Thoracic aorta (tissue), 2 donors: ENCODE data around the gene PTK7. TPM values are rescaled to one million over a fixed set of nuclear protein-coding genes. Genes with fewer than 3 reads are reported as not detected.
"Not testable (repeated sequence)": the region's sequence is repeated elsewhere in the genome, so short reads cannot be mapped to it uniquely, and the experiment has no call there.

Experiments used
- ATAC-seq: fragments of 150-250 bp; one replicate; pipeline ENCODE4 v1.8.0; 2017; ENCODE audit warnings: low read depth; ENCODE audit not compliant: insufficient number of reproducible peaks, low FRiP score
- DNase-seq: peaks from one replicate; pipeline ENCODE4 v3.0.0-alpha.2; 2020; ENCODE audit warnings: low spot score
- H3K27ac ChIP-seq, 2 donors: fragments of 200-600 bp; sonication (generic); 1 replicate in 1 of 2; 2 replicates in 1 of 2; pipeline ENCODE4 v1.5.1; 2016; ENCODE audit warnings: mild to moderate bottlenecking in 2 of 2, moderate library complexity in 2 of 2
- H3K27me3 ChIP-seq: fragments of 200-600 bp; sonication (generic); replicated peaks from 2 replicates; pipeline ENCODE4 v1.6.0; 2016; ENCODE audit warnings: mild to moderate bottlenecking; ENCODE audit not compliant: insufficient read depth
- H3K36me3 ChIP-seq: fragments of 200-600 bp; sonication (generic); one replicate; pipeline ENCODE4 v1.5.1; 2016
- H3K4me1 ChIP-seq, 2 donors: fragments of 200-600 bp; sonication (generic); 1 replicate in 1 of 2; 2 replicates in 1 of 2; pipeline versions ENCODE4 v1.5.1 to v1.6.0; 2016; ENCODE audit warnings: low read depth in 2 of 2, mild to moderate bottlenecking in 1 of 2; ENCODE audit not compliant: control insufficient read depth in 1 of 2
- H3K4me3 ChIP-seq: fragments of 200-600 bp; sonication (generic); 2 replicates; pipeline ENCODE4 v1.5.1; 2016; ENCODE audit warnings: mild to moderate bottlenecking
- H3K9me3 ChIP-seq: fragments of 200-600 bp; sonication (generic); 2 replicates; pipeline ENCODE4 v1.5.1; 2016
- total RNA-seq, 2 donors: library from RNA; depleted of rRNA; stranded (reverse); fragments of >200 nt; gene quantifications; one replicate each; pipeline versions ENCODE4 v1.1.0 to v1.2.3, GENCODE V29; 2016
- TF ChIP-seq, protein P1 (sequence below): fragments of 200-600 bp; sonication (generic); IDR thresholded peaks from one replicate; pipeline ENCODE4 v1.5.1; 2019; ENCODE audit warnings: antibody characterized with exemption

PTK7 gene
- total RNA-seq, 2 donors from 2014 or later, result 4.5 to 6.8 TPM

GRCh38 chr6:43130429-43130828, 54.3 kb downstream of the PTK7 start:
- H3K4me1 ChIP-seq, result peaks cover 7 to 12% of the 10 kb centered on the region in 2 donors
- ATAC-seq (no peak), DNase-seq (no peak)
- TF ChIP-seq, protein P1, sequence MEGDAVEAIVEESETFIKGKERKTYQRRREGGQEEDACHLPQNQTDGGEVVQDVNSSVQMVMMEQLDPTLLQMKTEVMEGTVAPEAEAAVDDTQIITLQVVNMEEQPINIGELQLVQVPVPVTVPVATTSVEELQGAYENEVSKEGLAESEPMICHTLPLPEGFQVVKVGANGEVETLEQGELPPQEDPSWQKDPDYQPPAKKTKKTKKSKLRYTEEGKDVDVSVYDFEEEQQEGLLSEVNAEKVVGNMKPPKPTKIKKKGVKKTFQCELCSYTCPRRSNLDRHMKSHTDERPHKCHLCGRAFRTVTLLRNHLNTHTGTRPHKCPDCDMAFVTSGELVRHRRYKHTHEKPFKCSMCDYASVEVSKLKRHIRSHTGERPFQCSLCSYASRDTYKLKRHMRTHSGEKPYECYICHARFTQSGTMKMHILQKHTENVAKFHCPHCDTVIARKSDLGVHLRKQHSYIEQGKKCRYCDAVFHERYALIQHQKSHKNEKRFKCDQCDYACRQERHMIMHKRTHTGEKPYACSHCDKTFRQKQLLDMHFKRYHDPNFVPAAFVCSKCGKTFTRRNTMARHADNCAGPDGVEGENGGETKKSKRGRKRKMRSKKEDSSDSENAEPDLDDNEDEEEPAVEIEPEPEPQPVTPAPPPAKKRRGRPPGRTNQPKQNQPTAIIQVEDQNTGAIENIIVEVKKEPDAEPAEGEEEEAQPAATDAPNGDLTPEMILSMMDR, result no peak
- H3K27ac ChIP-seq, result no peak overlapping the region
- H3K27me3 ChIP-seq, result no peaks in the 10 kb centered on the region
- no peak overlapping the region for H3K4me3 ChIP-seq
- H3K9me3 ChIP-seq, result no peaks in the 10 kb centered on the region
- H3K36me3 ChIP-seq, result no peaks in the 10 kb centered on the region

GRCh38 chr6:43131379-43131778, 55.3 kb downstream of the PTK7 start:
- not testable (repeated sequence) for H3K4me3 ChIP-seq, DNase-seq, H3K27me3 ChIP-seq, ATAC-seq, H3K9me3 ChIP-seq, H3K36me3 ChIP-seq, H3K27ac ChIP-seq
- peaks cover 7 to 12% of the 10 kb centered on the region in 2 donors for H3K4me1 ChIP-seq

- H3K27ac ChIP-seq, result no peak overlapping the region
- no peak for ATAC-seq
- H3K36me3 ChIP-seq, result no peaks in the 10 kb centered on the region
- no peaks in the 10 kb centered on the region for H3K9me3 ChIP-seq
- no peaks in the 10 kb centered on the region for H3K27me3 ChIP-seq
- no peaks in the 10 kb centered on the region for H3K4me1 ChIP-seq
- TF ChIP-seq, protein P1, result no peak
- DNase-seq, result no peak
- no peak overlapping the region for H3K4me3 ChIP-seq
Measured at GRCh38 chr6:43138267-43138666, 62.2 kb downstream of the PTK7 start.

DNA sequence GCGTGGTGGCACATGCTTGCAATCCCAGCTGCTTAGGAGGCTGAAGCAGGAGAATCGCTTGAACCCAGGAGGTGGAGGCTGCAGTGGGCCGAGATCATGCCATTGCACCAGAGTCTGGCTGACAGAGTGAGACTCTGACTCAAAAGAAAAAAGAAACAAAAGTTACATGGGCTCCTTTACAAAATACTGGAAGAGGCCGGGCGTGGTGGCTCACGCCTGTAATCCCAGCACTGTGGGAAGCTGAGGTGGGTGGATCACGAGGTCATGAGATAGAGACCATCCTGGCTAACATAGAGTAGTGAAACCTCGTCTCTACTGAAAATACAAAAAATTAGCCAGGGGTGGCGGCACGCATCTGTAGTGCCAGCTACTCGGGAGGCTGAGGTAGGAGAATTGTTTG, 63.9 kb downstream of the PTK7 start:
- ATAC-seq, DNase-seq, H3K4me1 ChIP-seq, H3K36me3 ChIP-seq, H3K4me3 ChIP-seq, H3K9me3 ChIP-seq, H3K27ac ChIP-seq, H3K27me3 ChIP-seq: not testable (repeated sequence)

DNA sequence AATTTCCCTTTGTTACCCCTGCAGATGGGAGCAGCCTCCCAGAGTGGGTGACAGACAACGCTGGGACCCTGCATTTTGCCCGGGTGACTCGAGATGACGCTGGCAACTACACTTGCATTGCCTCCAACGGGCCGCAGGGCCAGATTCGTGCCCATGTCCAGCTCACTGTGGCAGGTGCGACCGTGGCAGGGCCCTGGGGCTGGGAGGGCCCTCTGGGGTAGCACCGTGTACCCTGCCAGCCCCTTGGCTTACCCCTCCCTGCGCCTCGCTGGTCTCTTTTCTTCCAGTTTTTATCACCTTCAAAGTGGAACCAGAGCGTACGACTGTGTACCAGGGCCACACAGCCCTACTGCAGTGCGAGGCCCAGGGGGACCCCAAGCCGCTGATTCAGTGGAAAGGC, 65.5 kb downstream of the PTK7 start:
- H3K4me1 ChIP-seq, result peaks cover 0 to 5% of the 10 kb centered on the region in 2 donors
- DNase-seq (no peak), ATAC-seq (no peak)
- no peak overlapping the region for H3K27ac ChIP-seq
- H3K36me3 ChIP-seq, result no peaks in the 10 kb centered on the region
- TF ChIP-seq, protein P1, result no peak
- no peak overlapping the region for H3K4me3 ChIP-seq
- no peaks in the 10 kb centered on the region for H3K27me3 ChIP-seq
- H3K9me3 ChIP-seq, result no peaks in the 10 kb centered on the region

GRCh38 chr6:43142101-43142500, 66.0 kb downstream of the PTK7 start:
- Histone ChIP-seq H3K27ac (no peak overlapping the region), H3K9me3 (no peaks in the 10 kb centered on the region), H3K36me3 (no peaks in the 10 kb centered on the region), H3K4me3 (no peak overlapping the region), H3K27me3 (no peaks in the 10 kb centered on the region), H3K4me1 (peaks cover 0 to 5% of the 10 kb centered on the region in 2 donors)
- no peak for DNase-seq
- TF ChIP-seq, protein P1, result no peak
- no peak for ATAC-seq
